CD4-positive, alpha-beta T cell (primary cell): ENCODE data around the gene NSFL1C. TPM values are rescaled to one million over a fixed set of nuclear protein-coding genes. Genes with fewer than 3 reads are reported as not detected.

Experiments used
- ATAC-seq: fragments of 200-7000 bp; cut with Tn5 transposase; one replicate; pipeline ENCODE4 v1.10.0; 2022; ENCODE audit warnings: mild to moderate bottlenecking; ENCODE audit not compliant: poor library complexity
- CTCF ChIA-PET: fragments of 350-600 bp; sonication (Branson Sonifier 250); formaldehyde crosslinking; loops from one replicate; lab custom pipeline; 2021; ENCODE audit warnings: antibody characterized with exemption, inconsistent platforms; lab: Charles Lee
- POLR2A ChIA-PET: fragments of 350-600 bp; sonication (Branson Sonifier 250); formaldehyde crosslinking; loops from one replicate; lab custom pipeline; 2021; ENCODE audit warnings: antibody characterized with exemption, inconsistent platforms; lab: Charles Lee
- DNase-seq, 14 experiments: peaks; one replicate each; pipeline ENCODE4 v3.0.0-alpha.2; 2013 to 2020; ENCODE audit warnings: mixed read lengths in 2 of 14
- H3K27ac ChIP-seq, 2 donors: one replicate each; pipeline versions ENCODE4 v1.5.1 to v1.7.0; 2013; ENCODE audit warnings: low read length in 2 of 2, low read depth in 1 of 2, mild to moderate bottlenecking in 1 of 2
- H3K27me3 ChIP-seq, 2 experiments: 1 replicate in 1 of 2; 2 replicates in 1 of 2; pipeline versions ENCODE4 v1.6.1 to v1.7.0; 2013; ENCODE audit warnings: low read length in 2 of 2, control low read depth in 1 of 2, mild to moderate bottlenecking in 1 of 2, moderate library complexity in 1 of 2; ENCODE audit not compliant: insufficient read depth in 2 of 2, control insufficient read depth in 1 of 2
- H3K36me3 ChIP-seq: one replicate; pipeline ENCODE4 v1.6.1; 2013; ENCODE audit warnings: low read length, control low read depth; ENCODE audit not compliant: insufficient read depth
- H3K4me1 ChIP-seq: one replicate; pipeline ENCODE4 v1.6.1; 2013; ENCODE audit warnings: low read length, control low read depth; ENCODE audit not compliant: insufficient read depth
- H3K4me3 ChIP-seq: one replicate; pipeline ENCODE4 v1.5.1; 2013; ENCODE audit warnings: mild to moderate bottlenecking, low read length, moderate library complexity
- H3K9me3 ChIP-seq, 2 experiments: 1 replicate in 1 of 2; 2 replicates in 1 of 2; pipeline versions ENCODE4 v1.6.1 to v1.7.0; 2013; ENCODE audit warnings: low read length in 2 of 2, mild to moderate bottlenecking in 2 of 2, control low read depth in 1 of 2, moderate library complexity in 1 of 2; ENCODE audit not compliant: control insufficient read depth in 1 of 2, insufficient read depth in 1 of 2
- H3K27ac Mint-ChIP-seq: one replicate; pipeline ENCODE4 v1.8.0; 2020; ENCODE audit warnings: mixed read lengths
- H3K27me3 Mint-ChIP-seq: one replicate; pipeline ENCODE4 v1.8.0; 2021; ENCODE audit warnings: mixed read lengths
- H3K36me3 Mint-ChIP-seq: one replicate; pipeline ENCODE4 v1.8.0; 2021; ENCODE audit warnings: low read depth, mixed read lengths
- H3K4me1 Mint-ChIP-seq: one replicate; pipeline ENCODE4 v1.8.0; 2021; ENCODE audit warnings: low read depth, mixed read lengths
- H3K4me3 Mint-ChIP-seq: one replicate; pipeline ENCODE4 v1.8.0; 2020; ENCODE audit warnings: mild to moderate bottlenecking, mixed read lengths
- H3K9me3 Mint-ChIP-seq: one replicate; pipeline ENCODE4 v1.8.0; 2020; ENCODE audit warnings: mixed read lengths
- CTCF ChIP-seq: fragments of 200-600 bp; IDR thresholded peaks from one replicate; pipeline ENCODE4 v1.8.0; 2022; ENCODE audit warnings: antibody characterized with exemption, mild to moderate bottlenecking
- intact Hi-C, 2 experiments: fragments of 100-400 bp; cut with DNase I in 1 of 2; cut with micrococcal nuclease in 1 of 2; formaldehyde crosslinking; loops; one replicate each; pipeline versions ENCODE4 v1.15.1 to v1.9.0; 2023 to 2025; cut with DNase I, micrococcal nuclease
- total RNA-seq, 174 experiments: library from RNA in 2 of 174; stranded (reverse) in 2 of 174; gene quantifications; one replicate each; pipeline ENCODE4 v1.2.3 and lab custom pipeline; 2021 to 2026

NSFL1C gene
- total RNA-seq, 2 experiments from 2014 or later, result 53.2 to 53.4 TPM

- no peak overlapping the region for H3K4me3 Mint-ChIP-seq
- TF ChIP-seq CTCF, result no peak
- intact Hi-C loops, result no loop called here
- H3K9me3 Mint-ChIP-seq, result no peaks in the 10 kb centered on the region
- Histone ChIP-seq H3K9me3 (no peaks in the 10 kb centered on the region), H3K27ac (no peak overlapping the region), H3K27me3 (peaks cover 0 to 7% of the 10 kb centered on the region in 2 experiments), H3K4me3 (no peak overlapping the region), H3K36me3 (no peaks in the 10 kb centered on the region), H3K4me1 (no peaks in the 10 kb centered on the region)
- H3K4me1 Mint-ChIP-seq, result peaks cover 6% of the 10 kb centered on the region
- no peaks in the 10 kb centered on the region for H3K36me3 Mint-ChIP-seq
- POLR2A ChIA-PET, result no interaction called here
- H3K27me3 Mint-ChIP-seq, result peaks cover 17% of the 10 kb centered on the region
- CTCF ChIA-PET, result interaction anchor here (1.1 to 1.4 kb wide), 2 partner anchors 9 kb away, joined by 3 to 5 read pairs; no protein-coding TSS in a partner anchor
- ATAC-seq (no peak), DNase-seq (no peak)
- no peak overlapping the region for H3K27ac Mint-ChIP-seq
Observed at GRCh38 chr20:1494436-1494835, 27.8 kb upstream of the NSFL1C start.

- Mint-ChIP-seq H3K27me3 (peaks cover 26% of the 10 kb centered on the region), H3K9me3 (no peaks in the 10 kb centered on the region), H3K4me1 (peaks cover 6% of the 10 kb centered on the region), H3K36me3 (no peaks in the 10 kb centered on the region), H3K27ac (no peak overlapping the region), H3K4me3 (no peak overlapping the region)
- Histone ChIP-seq H3K27me3 (no peaks in the 10 kb centered on the region), H3K4me3 (no peak overlapping the region), H3K27ac (no peak overlapping the region), H3K36me3 (no peaks in the 10 kb centered on the region), H3K4me1 (no peaks in the 10 kb centered on the region), H3K9me3 (no peaks in the 10 kb centered on the region)
- ATAC-seq (no peak), DNase-seq (peak in 1 of 14 experiments; percentile 28)
- no peak for TF ChIP-seq CTCF
- intact Hi-C loops, result no loop called here
- ChIA-PET POLR2A (no interaction called here), CTCF (interaction anchor here (1.1 kb wide), 1 partner anchor 10 kb away, joined by 5 read pairs; no protein-coding TSS in a partner anchor)
Observed at GRCh38 chr20:1493536-1493935, 26.9 kb upstream of the NSFL1C start.

- intact Hi-C loops, result no loop called here
- ChIA-PET POLR2A (no interaction called here), CTCF (interaction anchor here (1.2 kb wide), 1 partner anchor 12 kb away, joined by 3 read pairs; no protein-coding TSS in a partner anchor)
- Mint-ChIP-seq H3K36me3 (no peaks in the 10 kb centered on the region), H3K4me1 (peaks cover 6% of the 10 kb centered on the region), H3K4me3 (no peak overlapping the region), H3K27ac (no peak overlapping the region), H3K9me3 (no peaks in the 10 kb centered on the region), H3K27me3 (peaks cover 33% of the 10 kb centered on the region)
- no peak for TF ChIP-seq CTCF
- Histone ChIP-seq H3K9me3 (no peaks in the 10 kb centered on the region), H3K36me3 (no peaks in the 10 kb centered on the region), H3K4me1 (no peaks in the 10 kb centered on the region), H3K4me3 (no peak overlapping the region), H3K27me3 (no peaks in the 10 kb centered on the region), H3K27ac (no peak overlapping the region)
- DNase-seq (peak in 1 of 14 experiments; percentile 11), ATAC-seq (no peak)
Observed at GRCh38 chr20:1491860-1492642, 25.4 kb upstream of the NSFL1C start.
